GM18508 (cell line): ENCODE results near the gene RNF13.
"Not testable (repeated sequence)": the region's sequence is repeated elsewhere in the genome, so short reads cannot be mapped to it uniquely, and the experiment has no call there.

Experiments
- ATAC-seq: cut with Tn5 transposase; IDR thresholded peaks from one replicate; pipeline ENCODE4 v1.9.1; 2021; ENCODE audit warnings: moderate number of reproducible peaks; ENCODE audit not compliant: insufficient read depth, unreplicated experiment

Gene RNF13

DNA sequence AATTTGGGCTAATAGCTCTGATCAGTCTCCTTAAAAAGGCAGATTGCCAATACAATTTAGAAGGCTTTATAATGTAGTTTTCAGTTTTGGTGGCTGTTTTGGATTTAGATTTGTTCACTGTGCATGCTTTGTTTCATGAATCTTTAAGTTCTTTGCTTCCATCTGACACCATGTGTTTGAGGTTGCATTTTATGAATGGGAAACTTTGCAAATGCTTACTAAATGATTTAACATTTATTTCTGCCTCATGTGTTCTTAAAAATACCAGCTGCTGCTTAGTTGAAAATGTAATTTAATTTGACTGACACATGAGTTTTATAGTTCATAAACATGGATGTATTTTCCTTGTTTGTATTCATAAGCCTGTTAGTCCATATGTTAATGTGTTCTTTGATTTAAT, 78.6 kb downstream of the RNF13 start:
- ATAC-seq: no peak

DNA sequence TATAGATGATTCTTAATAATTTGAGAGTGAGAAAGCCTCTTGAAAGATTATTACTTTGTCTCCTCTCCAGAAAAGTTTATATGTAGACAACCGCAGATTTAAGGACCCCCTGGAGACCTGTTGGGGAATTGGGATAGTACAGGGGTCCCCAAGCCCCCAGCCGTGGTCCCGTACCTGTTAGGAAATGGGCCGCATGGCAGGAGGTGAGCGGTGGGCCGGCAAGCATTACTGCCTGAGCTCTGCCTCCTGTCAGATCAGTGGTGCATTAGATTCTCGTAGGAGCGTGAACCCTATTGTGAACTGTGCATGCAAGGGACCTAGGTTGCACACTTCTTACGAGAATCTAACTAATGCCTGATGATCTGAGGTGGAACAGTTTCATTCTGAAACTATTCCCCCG, 79.4 kb downstream of the RNF13 start:
- no peak for ATAC-seq

DNA sequence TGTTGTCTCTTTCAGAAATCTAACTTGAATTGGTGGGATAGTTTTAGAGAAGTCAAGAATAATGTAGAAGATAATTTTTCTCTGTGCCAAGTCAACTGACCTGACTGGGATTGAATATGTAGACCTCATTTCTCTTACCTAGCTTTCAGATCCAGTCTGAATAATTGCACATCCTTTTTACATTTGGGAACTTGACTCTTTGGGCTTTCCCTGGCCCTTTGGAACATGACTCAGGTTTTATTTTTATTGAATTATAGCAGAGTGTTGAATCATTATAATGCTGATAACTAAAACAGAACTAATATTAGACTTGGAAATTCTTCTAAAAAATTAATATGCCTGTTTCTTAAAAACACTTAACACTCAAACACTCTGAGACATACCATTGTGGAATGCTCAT, 81.2 kb downstream of the RNF13 start:
- no peak for ATAC-seq

DNA sequence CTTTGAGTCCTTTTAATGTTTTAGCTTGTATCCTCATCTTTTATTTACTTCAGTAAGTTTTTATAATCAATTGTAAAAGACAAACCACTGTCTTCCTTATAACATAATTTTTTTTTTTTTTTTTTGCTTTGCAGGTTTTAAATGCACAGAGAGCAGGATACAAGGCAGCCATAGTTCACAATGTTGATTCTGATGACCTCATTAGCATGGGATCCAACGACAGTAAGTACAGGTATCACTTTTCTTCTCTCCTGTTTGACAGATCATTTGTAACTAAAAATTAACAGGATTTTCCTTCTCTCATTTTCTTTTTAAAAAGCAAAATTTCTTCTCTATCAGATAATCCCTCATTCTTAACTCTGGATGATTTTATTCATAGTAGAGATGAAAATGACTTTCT, 82.3 kb downstream of the RNF13 start:
- no peak for ATAC-seq

DNA sequence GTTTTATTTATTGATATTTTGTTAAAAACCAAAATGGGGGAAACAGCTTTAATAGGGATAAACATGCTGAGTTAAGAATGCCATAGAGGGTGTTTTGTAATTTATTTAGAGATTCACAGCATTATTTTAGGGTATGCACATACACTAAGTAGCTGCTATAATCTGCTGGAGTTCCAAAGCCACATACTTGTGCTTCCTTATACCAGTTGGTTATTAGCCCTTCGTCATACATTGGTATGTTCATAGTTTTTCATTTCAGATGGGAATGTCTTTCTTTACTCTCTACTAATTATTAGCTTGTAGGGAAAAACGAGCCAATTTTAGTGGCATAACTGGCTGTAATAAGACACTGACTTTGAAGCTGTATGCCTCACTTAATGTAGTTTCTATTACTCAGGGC, 82.8 kb downstream of the RNF13 start:
- ATAC-seq: no peak

DNA sequence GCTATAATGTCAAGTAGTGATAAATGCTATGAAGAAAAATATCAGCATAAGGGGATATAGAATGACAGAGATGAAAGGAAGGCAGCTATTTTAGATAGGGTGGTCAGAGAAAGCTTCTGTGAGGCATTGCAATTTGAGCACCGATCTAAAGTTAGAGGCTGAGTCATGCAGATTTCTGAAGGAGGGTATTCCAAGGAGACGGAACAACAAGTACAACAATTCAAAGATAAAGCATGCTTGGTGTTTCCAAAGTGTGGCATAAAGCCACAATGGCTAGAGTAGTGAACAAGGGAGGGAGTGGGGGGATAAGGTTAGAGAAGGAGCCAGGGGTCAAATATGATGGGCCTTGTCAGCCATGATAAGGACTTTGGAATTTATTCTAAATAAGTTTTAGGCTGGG, 85.8 kb downstream of the RNF13 start:
- no peak for ATAC-seq

DNA sequence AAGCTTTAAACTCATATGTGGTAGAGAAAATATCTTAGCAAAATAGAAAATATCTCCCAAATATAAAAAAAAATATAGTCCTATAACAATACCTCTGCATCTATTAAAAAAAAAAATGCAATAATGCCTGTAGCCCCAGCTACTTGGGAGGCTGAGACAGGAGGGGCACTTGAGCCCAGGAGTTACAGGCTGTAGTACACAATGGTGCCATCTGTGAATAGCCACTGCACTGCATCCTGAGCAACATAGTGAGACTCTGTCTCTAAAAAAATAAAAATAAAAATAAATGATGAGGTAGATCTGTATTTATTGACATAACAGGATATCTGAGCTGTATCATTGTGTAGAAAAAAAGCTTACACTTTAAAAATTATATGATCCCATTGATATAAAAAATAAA, 87.3 kb downstream of the RNF13 start:
- ATAC-seq: no peak

DNA sequence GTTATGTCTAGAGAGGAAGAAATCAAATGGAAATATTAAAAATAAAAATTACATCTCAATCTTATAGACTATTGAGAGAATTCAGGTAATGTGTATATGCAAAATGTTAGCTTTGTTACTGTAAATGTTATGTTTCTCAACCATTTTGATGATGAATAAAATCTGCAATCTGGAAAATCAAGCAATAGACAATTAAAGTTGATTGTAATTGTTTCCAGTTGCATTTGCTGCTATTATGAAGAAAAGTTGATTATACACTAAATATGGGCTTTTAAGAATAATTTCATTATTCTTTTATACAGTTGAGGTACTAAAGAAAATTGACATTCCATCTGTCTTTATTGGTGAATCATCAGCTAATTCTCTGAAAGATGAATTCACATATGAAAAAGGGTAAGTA, 88.8 kb downstream of the RNF13 start:
- ATAC-seq: no peak

DNA sequence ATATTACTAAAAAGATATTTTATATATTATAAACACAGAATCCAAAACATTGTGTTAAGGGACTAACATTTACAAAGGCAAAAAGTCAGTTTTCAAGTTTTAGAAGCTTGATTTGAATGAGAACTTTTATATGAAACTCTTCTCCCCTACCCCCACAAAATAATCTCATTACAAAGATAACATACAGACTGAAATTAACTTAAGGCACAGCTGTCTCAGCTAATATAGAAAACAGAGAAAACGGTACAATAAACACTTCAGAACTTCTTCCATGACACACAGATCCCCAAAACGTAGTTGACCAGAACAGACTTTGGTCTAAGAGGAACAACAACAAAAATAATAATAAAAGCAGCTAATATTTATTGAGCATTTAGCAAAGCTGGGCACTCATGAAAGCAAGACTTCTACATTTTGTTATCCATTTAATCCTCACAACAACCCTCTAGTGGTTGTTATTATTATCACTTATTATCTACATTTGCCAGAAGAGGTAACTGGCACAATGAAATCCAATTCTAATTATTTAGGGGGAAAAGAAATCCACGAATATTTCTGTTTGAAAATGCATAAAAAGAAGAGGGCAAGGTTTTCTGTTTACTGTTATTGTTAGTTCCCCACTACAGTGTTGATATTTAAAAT, 89.6 kb downstream of the RNF13 start:
- no peak for ATAC-seq

DNA sequence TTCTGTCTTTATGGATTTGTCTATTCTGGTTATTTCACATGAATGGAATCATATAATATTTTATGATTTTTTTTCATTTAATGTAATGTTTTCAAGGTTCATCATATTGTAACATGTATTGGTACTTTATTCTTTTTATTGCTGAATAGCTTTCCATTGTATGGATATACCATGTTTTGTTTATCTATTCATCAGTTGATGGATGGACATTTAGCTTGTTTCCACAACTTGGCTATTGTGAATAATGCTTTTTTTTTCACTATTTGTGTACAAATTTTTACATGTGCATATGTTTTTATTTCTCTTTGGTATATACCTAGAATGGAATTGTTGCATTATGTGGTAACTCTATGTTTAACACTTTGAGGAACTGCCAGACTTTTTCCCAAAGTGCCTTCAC, 93.0 kb downstream of the RNF13 start:
- ATAC-seq: no peak

DNA sequence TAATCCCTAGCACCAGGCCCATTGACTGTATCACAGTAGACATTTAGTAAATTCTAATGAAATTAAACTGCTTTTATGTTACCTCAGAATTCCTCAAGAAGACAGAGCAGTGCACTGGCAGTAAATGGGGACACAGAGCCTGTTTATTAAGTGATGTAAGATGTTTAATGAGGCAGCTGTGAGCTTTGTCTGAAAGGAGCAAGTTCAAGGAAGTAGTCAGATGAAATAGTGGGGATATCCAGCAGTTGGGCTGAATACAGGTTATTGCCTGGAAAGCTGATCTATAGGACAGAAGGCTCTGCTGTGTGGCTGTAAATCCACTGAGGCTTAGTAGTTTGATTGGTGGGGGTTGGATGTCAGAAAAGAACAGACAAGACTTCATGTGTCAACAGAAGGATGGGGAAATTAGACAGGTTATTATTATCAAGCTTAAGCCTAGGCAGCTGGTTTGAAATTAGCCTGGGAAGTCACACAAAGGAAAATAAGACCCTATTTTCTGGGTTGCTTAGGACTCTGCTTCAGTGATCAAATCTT, 95.5 kb downstream of the RNF13 start:
- ATAC-seq: no peak

DNA sequence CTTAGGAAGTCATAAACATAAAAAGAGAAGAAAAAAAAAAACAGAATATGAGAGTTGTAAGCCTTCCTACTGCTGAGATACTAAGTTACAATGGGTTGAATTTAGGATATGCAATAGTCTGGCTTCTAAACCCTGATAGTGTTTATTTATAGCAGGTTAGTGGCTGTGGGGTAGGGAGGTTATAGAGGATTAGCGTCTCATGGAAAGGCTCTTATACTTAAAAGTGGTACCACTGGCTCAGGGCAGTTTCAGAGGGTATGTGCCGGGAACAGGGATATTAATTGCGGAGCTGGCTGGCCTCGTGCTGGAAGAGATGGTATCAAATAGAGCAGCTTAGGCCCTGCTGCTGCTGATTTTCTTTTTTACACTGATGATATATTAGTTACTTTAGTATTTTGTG, 96.9 kb downstream of the RNF13 start:
- ATAC-seq: no peak

DNA sequence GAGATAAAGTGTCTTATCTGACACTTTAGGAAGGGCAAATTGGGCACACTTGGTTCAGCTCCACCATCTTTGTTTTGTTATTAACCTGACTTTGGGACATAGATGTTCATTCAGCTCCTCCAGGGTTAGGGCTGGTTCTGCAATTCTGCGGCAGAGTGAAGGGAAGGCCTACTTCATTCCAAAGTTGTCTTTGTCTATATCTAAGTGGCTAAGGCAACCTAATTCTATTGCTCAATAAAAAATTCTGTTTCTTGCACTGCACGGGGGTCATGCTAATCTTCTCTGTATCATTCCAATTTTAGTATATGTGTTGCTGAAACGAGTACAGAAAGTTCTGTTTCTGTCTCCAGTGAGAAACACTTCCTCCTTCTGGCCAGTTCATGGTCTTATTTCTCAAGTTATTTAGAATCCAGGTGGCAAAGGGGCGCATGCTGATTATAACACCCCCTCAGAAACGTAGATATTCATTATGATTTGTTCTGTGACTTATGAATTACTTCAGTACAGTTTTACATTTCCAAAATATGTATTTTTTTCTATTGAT, 104.2 kb downstream of the RNF13 start:
- ATAC-seq: no peak

DNA sequence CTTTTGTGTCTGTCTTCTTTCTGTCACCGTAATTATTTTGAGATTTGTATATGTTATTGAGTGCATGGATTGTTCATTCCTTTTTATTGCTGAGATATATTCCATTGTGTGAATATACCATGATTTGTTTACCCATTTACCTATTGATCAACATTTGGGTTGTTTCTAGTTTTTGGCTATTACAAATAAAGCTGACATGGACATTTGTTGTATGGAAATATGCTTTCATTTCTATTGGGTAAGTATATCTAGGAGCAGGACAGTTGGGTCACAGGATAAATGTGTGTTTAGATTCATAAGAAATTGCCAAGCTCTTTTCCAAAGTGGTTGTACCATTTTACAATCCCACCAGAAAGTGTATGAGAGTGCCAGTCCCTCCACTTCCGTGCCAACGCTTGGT, 106.5 kb downstream of the RNF13 start:
- ATAC-seq: no peak

DNA sequence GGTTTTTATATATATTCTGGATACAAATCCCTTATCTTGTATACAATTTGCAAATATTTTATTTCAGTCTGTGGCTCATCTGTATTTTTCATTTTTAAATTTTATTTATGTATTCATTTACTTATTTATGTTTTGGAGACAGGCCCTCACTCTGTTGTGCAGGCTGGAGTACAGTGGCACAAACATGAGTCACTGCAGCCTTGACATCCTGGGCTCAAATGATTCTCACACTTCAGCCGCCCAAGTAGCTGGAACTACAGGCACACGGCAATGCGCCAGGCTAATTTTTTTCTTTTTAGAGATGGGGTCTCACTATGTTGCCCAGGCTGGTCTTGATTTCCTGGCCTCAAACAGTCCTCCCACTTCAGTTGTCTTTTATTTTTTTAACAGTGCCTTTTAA, 107.1 kb downstream of the RNF13 start:
- no peak for ATAC-seq

DNA sequence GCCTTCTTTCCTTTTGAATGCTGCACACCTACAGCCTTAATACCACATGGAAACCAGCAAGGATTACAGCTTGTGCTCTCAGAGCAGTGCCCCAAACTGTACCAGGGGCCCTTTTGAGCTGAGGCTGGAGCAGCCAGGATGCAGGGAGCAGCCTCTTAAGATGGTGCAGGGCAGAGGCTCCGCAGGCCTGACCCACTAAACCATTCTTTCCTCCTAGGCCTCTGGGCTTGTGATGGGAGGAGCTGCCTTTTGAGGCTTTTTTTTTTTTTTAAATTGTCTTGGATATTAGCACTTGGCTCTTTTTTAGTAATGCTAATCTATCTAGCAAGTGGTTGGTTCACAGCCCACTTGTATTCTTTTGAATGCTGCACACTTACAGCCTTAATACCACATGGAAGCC, 120.0 kb downstream of the RNF13 start:
- ATAC-seq: no peak

DNA sequence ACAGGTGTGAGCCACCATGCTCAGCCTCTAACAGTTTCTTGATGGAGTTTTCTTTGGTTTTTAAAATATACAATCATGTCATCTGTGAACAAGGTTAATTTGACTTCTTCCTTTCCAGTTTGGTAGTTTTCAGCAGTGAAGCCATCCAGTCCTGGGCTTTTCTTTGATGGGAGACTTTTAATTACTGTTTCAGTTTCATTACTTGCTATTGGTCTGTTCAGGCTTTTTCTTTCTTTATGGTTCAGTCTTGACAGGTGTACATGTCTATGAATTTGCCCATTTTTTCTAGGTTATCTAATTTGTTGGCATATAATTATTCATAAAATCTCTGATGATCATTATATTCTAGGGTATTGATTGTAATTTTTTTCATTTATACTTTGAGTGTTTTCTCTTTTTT, 120.8 kb downstream of the RNF13 start:
- ATAC-seq: no peak

DNA sequence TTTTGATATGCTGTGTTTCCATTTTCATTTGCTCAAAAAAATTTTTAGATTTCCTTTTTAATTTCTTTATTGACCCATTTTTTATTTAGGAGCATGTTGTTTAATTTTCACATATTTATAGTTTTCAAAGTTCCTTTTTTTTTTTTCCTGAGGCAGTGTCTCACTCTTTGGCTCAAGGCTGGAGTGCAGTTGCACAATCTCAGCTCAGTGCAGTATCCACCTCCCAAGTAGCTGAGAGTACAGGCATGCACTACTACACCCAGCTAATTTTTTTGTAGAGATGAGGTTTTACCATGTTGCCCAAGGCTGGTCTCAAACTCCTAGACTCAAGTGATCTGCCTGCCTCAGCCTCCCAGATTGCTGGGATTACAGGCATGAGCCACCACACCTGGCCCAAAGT, 121.5 kb downstream of the RNF13 start:
- no peak for ATAC-seq

DNA sequence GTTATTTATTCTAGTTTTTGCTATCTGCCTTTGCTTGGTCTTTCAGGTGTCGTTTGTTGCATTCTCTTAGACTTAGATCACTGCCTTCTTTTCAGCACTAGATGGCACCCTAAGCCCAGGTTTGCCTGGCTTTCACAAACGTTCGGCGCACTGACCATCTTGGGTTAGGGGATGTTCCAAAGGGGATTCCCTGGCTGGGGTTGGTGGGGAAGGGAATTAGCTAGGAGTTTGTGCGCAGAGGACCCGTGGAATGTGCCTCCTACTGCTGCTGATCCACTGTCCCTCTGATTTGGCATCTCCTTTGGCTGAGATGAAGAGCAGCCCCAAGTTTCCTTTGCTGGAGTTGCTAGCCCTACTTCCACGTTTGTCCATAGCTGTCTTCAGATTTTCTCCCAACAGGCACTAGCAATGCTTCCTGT, 123.8 kb downstream of the RNF13 start:
- peak; percentile 65 for ATAC-seq

DNA sequence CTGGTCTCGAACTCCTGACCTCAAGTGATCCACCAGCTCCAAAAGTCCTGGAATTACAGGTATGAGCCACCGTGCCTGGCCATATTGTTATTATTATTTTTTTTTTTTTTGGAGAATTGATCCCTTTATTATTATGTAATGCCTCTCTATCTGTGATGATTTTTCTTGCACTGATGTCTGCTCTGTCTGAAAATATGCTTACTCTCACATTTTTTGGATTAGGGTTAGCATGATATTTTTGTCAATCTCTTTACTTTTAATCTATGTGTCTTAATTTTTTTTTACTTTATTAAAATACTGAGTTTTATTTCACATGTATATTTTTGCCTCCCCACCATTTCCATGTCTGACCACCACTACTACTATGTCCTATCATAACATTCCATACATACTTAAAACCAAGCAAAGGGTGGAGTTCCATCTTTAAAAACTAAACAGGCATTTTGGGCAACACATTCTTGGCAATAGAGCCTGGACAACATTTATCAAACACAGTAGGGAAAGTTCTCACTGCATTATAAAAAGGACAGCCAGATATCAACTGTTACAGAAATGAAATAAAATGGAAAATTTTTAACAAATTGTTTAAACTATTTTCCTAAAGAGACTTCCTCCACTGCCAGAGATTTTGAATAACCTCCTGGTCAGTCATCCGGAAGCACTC, 125.5 kb downstream of the RNF13 start:
- not testable (repeated sequence) for ATAC-seq

DNA sequence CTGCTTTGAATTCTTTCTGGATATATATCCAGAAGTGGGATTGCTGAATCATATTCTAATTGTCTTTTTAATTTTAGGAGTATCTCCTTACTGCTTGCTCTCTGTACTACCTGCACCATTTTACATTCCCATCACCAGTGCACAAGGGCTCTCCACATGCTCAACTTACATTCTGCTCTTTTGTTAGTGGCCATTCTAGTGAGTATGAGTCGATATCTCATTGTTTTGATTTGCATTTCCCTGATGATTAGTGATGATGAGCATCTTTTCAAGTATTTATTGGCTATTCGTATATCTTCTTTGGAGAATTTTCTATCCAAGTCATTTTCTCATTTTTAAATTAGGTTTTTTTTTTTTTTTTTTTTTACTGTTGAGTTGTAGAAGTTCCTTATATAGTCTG, 128.2 kb downstream of the RNF13 start:
- ATAC-seq: no peak

DNA sequence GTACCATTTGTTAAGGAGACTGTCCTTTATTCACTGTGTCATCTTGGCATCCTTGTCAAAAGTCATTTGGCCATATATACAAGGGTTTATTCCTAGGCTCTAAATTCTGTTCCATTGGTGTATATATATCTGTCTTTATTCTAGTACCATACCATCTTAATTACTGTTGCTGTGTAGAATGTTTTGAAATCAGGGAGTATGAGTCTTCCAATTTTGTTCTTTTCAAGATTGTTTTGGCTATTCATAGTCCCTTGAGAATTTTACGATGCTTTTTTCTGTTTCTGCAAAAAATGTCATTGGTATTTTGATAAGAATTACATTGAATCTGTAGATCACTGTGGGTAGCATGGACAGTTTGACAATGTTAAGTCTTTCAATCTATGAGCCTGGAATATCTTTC, 128.9 kb downstream of the RNF13 start:
- no peak for ATAC-seq
